H9 (cell line): Measurements from ENCODE around the gene PRKAG2. TPM values are rescaled to one million over a fixed set of nuclear protein-coding genes. Genes with fewer than 3 reads are reported as not detected.

Experiments used
- DNase-seq: peaks from one replicate; pipeline ENCODE4 v3.0.0-alpha.2; 2017
- H2AFZ ChIP-seq: one replicate; pipeline ENCODE4 v1.6.1; 2013; ENCODE audit warnings: mild to moderate bottlenecking, low read length, control low read depth, moderate library complexity
- H2AK5ac ChIP-seq: 2 replicates; pipeline ENCODE4 v1.6.1; 2013; ENCODE audit warnings: low read length, control low read depth, mixed read lengths; ENCODE audit not compliant: insufficient read length
- H2BK120ac ChIP-seq: one replicate; pipeline ENCODE4 v1.6.1; 2013; ENCODE audit warnings: low read depth, mild to moderate bottlenecking, low read length, control low read depth, inconsistent platforms; ENCODE audit not compliant: poor library complexity, severe bottlenecking
- H2BK12ac ChIP-seq: 2 replicates; pipeline ENCODE4 v1.6.1; 2013; ENCODE audit warnings: low read length, control low read depth, mixed read lengths, low read depth; ENCODE audit not compliant: insufficient read length
- H2BK15ac ChIP-seq: 2 replicates; pipeline ENCODE4 v1.6.1; 2013; ENCODE audit warnings: low read depth, low read length, control low read depth
- H2BK20ac ChIP-seq: one replicate; pipeline ENCODE4 v1.6.1; 2013; ENCODE audit warnings: low read depth, mild to moderate bottlenecking, low read length, control low read depth, inconsistent platforms; ENCODE audit not compliant: poor library complexity, severe bottlenecking
- H2BK5ac ChIP-seq: 2 replicates; pipeline ENCODE4 v1.6.1; 2013; ENCODE audit warnings: low read length, control low read depth, mixed read lengths; ENCODE audit not compliant: insufficient read length
- H3K14ac ChIP-seq: 2 replicates; pipeline ENCODE4 v1.6.1; 2013; ENCODE audit warnings: low read length, control low read depth; ENCODE audit not compliant: insufficient read depth
- H3K18ac ChIP-seq: 2 replicates; pipeline ENCODE4 v1.6.1; 2013; ENCODE audit warnings: low read depth, mild to moderate bottlenecking, mixed read lengths, low read length, control low read depth; ENCODE audit not compliant: insufficient read length
- H3K23ac ChIP-seq: 2 replicates; pipeline ENCODE4 v1.6.1; 2013; ENCODE audit warnings: low read length, control low read depth, mixed read lengths, low read depth; ENCODE audit not compliant: insufficient read length
- H3K23me2 ChIP-seq: 2 replicates; pipeline ENCODE4 v1.6.1; 2013; ENCODE audit warnings: low read depth, mild to moderate bottlenecking, mixed read lengths, low read length, control low read depth; ENCODE audit not compliant: insufficient read length, poor library complexity, severe bottlenecking
- H3K27ac ChIP-seq: 2 replicates; pipeline ENCODE4 v1.5.1; 2013; ENCODE audit warnings: low read length, control low read depth, mixed read lengths, low read depth; ENCODE audit not compliant: insufficient read length
- H3K27me3 ChIP-seq: 2 replicates; pipeline ENCODE4 v1.6.1; 2013; ENCODE audit warnings: low read length, control low read depth, inconsistent platforms; ENCODE audit not compliant: insufficient read depth
- H3K4ac ChIP-seq: 2 replicates; pipeline ENCODE4 v1.6.1; 2013; ENCODE audit warnings: low read depth, mild to moderate bottlenecking, control low read depth, inconsistent platforms, low read length, moderate library complexity
- H3K4me1 ChIP-seq: 2 replicates; pipeline ENCODE4 v1.6.1; 2013; ENCODE audit warnings: low read length, control low read depth, inconsistent platforms; ENCODE audit not compliant: insufficient read depth
- H3K4me2 ChIP-seq: 2 replicates; pipeline ENCODE4 v1.6.1; 2013; ENCODE audit warnings: low read length, control low read depth, mixed read lengths; ENCODE audit not compliant: insufficient read length, insufficient read depth
- H3K56ac ChIP-seq: 2 replicates; pipeline ENCODE4 v1.6.1; 2013; ENCODE audit warnings: low read depth, mild to moderate bottlenecking, mixed read lengths, low read length, control low read depth; ENCODE audit not compliant: insufficient read length
- H3K79me1 ChIP-seq: 2 replicates; pipeline ENCODE4 v1.6.1; 2013; ENCODE audit warnings: low read depth, mild to moderate bottlenecking, moderate library complexity, low read length, control low read depth, inconsistent platforms; ENCODE audit not compliant: insufficient read depth, poor library complexity, severe bottlenecking
- H3K79me2 ChIP-seq: 2 replicates; pipeline ENCODE4 v1.6.1; 2013; ENCODE audit warnings: low read length, control low read depth, inconsistent platforms; ENCODE audit not compliant: insufficient read depth
- H3K9ac ChIP-seq: 2 replicates; pipeline ENCODE4 v1.6.1; 2013; ENCODE audit warnings: low read length, control low read depth, mixed read lengths; ENCODE audit not compliant: insufficient read length; ENCODE audit errors: extremely low read depth
- H3K9me3 ChIP-seq: one replicate; pipeline ENCODE4 v1.6.1; 2013; ENCODE audit warnings: low read depth, low read length, inconsistent platforms; ENCODE audit not compliant: control insufficient read depth
- H3T11ph ChIP-seq: one replicate; pipeline ENCODE4 v1.6.1; 2013; ENCODE audit warnings: mild to moderate bottlenecking, low read length, control low read depth, inconsistent platforms
- H4K20me1 ChIP-seq: one replicate; pipeline ENCODE4 v1.6.1; 2013; ENCODE audit not compliant: control insufficient read depth, insufficient read length, insufficient read depth
- H4K5ac ChIP-seq: 2 replicates; pipeline ENCODE4 v1.6.1; 2013; ENCODE audit warnings: low read depth, mild to moderate bottlenecking, mixed read lengths, low read length, control low read depth; ENCODE audit not compliant: insufficient read length
- H4K8ac ChIP-seq: replicated peaks from 2 replicates; pipeline ENCODE4 v1.6.1; 2013; ENCODE audit warnings: low read length, control low read depth, mixed read lengths, low read depth; ENCODE audit not compliant: insufficient read length
- H4K91ac ChIP-seq: 2 replicates; pipeline ENCODE4 v1.6.1; 2013; ENCODE audit warnings: low read depth, mild to moderate bottlenecking, moderate library complexity, mixed read lengths, low read length, control low read depth; ENCODE audit not compliant: insufficient read length
- H3K27ac Mint-ChIP-seq, 3 experiments: 2 replicates in 2 of 3; 3 replicates in 1 of 3; pipeline ENCODE4 v1.8.0; 2020 to 2021; ENCODE audit warnings: mixed read lengths in 3 of 3, mild to moderate bottlenecking in 1 of 3, moderate library complexity in 1 of 3
- H3K27me3 Mint-ChIP-seq: 2 replicates; pipeline ENCODE4 v1.8.0; 2021; ENCODE audit warnings: low read depth, mild to moderate bottlenecking, moderate library complexity, mixed read lengths
- H3K36me3 Mint-ChIP-seq, 3 experiments: 2 replicates in 2 of 3; 3 replicates in 1 of 3; pipeline ENCODE4 v1.8.0; 2020 to 2021; ENCODE audit warnings: low read depth in 3 of 3, mixed read lengths in 3 of 3; ENCODE audit not compliant: insufficient read depth in 1 of 3
- H3K4me1 Mint-ChIP-seq, 2 experiments: 2 replicates each; pipeline ENCODE4 v1.8.0; 2020; ENCODE audit warnings: mixed read lengths in 2 of 2
- H3K4me3 Mint-ChIP-seq, 2 experiments: 2 replicates in 1 of 2; 3 replicates in 1 of 2; pipeline ENCODE4 v1.8.0; 2020 to 2021; ENCODE audit warnings: mild to moderate bottlenecking in 2 of 2, mixed read lengths in 2 of 2, moderate library complexity in 1 of 2
- H3K9me3 Mint-ChIP-seq, 2 experiments: 2 replicates in 1 of 2; 3 replicates in 1 of 2; pipeline ENCODE4 v1.8.0; 2020; ENCODE audit warnings: mild to moderate bottlenecking in 2 of 2, mixed read lengths in 2 of 2, moderate library complexity in 1 of 2
- WGBS: extraction: QIAGEN DNeasy Blood & Tissue Kit; methylation state at CpG from one replicate; pipeline ENCODE4 v1.1.7; 2013; ENCODE audit warnings: missing lambda C conversion rate, low lambda C conversion rate, mixed read lengths; ENCODE audit not compliant: insufficient read length; ENCODE audit errors: extremely low coverage; 5-methylcytosine and 5-hydroxymethylcytosine counted together
- total RNA-seq: library from RNA; stranded (reverse); gene quantifications from 2 replicates; pipeline ENCODE4 v1.2.1, GENCODE V29; 2021
- TF ChIP-seq, protein P1 (sequence below): fragments of 200-600 bp; sonication (generic); conservative IDR thresholded peaks from 3 replicates; pipeline ENCODE4 v1.8.0; 2021; ENCODE audit warnings: antibody characterized with exemption, mild to moderate bottlenecking

The PRKAG2 gene
- total RNA-seq, 1 experiment from 2014 or later = 11.8 TPM

DNA sequence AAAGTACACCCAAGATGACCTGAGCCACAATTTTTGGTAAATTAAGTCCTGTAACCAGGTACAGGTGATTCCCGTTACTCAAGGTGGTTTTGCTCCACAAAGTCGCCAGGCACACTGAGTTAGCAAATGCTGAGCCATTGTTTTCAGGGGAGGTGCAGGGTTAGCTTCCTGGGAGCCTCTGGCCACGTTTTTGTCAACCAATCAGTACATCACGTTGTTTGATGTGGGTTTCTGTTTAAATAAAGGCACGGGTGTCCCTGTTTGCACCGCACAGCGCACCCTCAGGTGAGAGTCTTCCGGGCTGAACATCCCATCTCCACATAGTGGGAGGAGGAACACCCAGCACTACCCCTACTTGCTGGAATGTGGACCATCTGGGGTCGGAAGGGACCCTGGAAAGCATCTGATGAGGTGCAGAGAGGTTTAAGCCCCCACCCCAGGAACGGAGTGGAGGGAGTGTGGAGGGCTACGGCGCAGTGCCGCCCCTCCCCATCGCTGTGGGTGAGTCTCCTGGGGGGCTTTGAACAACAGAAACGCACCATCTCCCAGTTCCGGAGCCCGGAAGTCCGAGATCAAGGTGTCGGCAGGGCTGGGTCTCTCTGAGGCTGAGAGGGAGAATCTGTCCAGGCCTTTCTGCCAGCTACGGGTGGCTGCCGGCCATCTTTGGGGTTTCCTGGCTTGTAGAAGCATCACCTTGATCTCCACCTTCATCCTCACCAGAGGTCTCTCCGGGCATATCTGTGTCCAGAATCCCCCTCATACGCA is 42.5 kb downstream of the PRKAG2 start:
- H3K9ac ChIP-seq = no peak overlapping the region
- WGBS = no CpG with 5 or more reads among the region's 23 CpGs
- H4K91ac ChIP-seq = no peak overlapping the region
- no peaks in the 10 kb centered on the region for H4K20me1 ChIP-seq
- H3K9me3 ChIP-seq = no peaks in the 10 kb centered on the region
- H4K8ac ChIP-seq = no peak overlapping the region
- H2AFZ ChIP-seq = no peak overlapping the region
- H3K14ac ChIP-seq = no peak overlapping the region; the same call in 1 of the 2 replicates
- Mint-ChIP-seq H3K27ac (no peak overlapping the region; a peak in 1 of 7 replicates), H3K27me3 (peaks cover 2% of the 10 kb centered on the region), H3K9me3 (no peaks in the 10 kb centered on the region; a peak in 2 of 5 replicates), H3K4me3 (no peak overlapping the region), H3K36me3 (no peaks in the 10 kb centered on the region), H3K4me1 (peaks cover 15 to 17% of the 10 kb centered on the region in 2 experiments)
- no peak overlapping the region for H4K5ac ChIP-seq
- no peak overlapping the region for H2AK5ac ChIP-seq
- H3K4me2 ChIP-seq = no peak overlapping the region
- no peak overlapping the region for H3T11ph ChIP-seq
- H2BK12ac ChIP-seq = no peak overlapping the region
- H3K79me1 ChIP-seq = no peaks in the 10 kb centered on the region
- H3K4me1 ChIP-seq = no peaks in the 10 kb centered on the region; the same call in 1 of the 2 replicates
- H3K27me3 ChIP-seq = no peaks in the 10 kb centered on the region; the same call in 1 of the 2 replicates
- no peak overlapping the region for H3K18ac ChIP-seq
- DNase-seq = no peak
- TF ChIP-seq, protein P1, sequence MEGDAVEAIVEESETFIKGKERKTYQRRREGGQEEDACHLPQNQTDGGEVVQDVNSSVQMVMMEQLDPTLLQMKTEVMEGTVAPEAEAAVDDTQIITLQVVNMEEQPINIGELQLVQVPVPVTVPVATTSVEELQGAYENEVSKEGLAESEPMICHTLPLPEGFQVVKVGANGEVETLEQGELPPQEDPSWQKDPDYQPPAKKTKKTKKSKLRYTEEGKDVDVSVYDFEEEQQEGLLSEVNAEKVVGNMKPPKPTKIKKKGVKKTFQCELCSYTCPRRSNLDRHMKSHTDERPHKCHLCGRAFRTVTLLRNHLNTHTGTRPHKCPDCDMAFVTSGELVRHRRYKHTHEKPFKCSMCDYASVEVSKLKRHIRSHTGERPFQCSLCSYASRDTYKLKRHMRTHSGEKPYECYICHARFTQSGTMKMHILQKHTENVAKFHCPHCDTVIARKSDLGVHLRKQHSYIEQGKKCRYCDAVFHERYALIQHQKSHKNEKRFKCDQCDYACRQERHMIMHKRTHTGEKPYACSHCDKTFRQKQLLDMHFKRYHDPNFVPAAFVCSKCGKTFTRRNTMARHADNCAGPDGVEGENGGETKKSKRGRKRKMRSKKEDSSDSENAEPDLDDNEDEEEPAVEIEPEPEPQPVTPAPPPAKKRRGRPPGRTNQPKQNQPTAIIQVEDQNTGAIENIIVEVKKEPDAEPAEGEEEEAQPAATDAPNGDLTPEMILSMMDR = no peak
- no peaks in the 10 kb centered on the region for H3K23me2 ChIP-seq
- H2BK20ac ChIP-seq = no peak overlapping the region
- no peak overlapping the region for H2BK120ac ChIP-seq
- no peaks in the 10 kb centered on the region for H3K79me2 ChIP-seq
- no peak overlapping the region for H3K56ac ChIP-seq
- H3K4ac ChIP-seq = no peak overlapping the region
- no peak overlapping the region for H3K27ac ChIP-seq
- no peak overlapping the region for H2BK5ac ChIP-seq
- H2BK15ac ChIP-seq = no peak overlapping the region
- no peak overlapping the region for H3K23ac ChIP-seq
